Activated T-cell treated with anti-CD3 and anti-CD28 coated beads for 1 hour (primary cell): ENCODE measurements around the gene NISCH.

Source experiments
- DNase-seq: peaks from one replicate; pipeline ENCODE4 v3.0.0-alpha.2; 2020; ENCODE audit warnings: low read depth

Gene NISCH

DNA sequence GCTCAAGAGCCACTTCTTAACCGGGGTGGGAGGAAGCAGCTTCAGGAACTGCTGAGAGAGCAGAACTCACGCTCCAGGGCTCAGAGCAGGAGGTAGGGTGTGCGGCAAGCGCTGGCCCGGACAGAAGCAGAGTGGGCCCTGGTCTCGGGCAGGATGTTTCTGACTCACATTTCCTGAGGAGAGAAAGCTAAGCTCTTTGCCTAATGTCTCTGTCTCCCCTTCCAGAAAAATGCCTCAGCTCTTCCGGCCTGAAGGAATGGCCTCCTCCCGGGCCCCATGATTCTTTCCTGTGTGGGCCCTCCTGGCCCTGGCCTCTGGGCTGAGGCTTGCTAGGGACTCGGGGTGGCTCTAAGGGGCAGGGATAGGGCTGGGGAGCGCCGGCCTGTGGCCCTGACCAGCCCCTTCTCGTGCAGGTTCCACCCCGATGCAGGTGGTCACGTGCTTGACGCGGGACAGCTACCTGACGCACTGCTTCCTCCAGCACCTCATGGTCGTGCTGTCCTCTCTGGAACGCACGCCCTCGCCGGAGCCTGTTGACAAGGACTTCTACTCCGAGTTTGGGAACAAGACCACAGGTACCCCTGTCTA lies 35.6 kb downstream of the NISCH start:
- no peak for DNase-seq

DNA sequence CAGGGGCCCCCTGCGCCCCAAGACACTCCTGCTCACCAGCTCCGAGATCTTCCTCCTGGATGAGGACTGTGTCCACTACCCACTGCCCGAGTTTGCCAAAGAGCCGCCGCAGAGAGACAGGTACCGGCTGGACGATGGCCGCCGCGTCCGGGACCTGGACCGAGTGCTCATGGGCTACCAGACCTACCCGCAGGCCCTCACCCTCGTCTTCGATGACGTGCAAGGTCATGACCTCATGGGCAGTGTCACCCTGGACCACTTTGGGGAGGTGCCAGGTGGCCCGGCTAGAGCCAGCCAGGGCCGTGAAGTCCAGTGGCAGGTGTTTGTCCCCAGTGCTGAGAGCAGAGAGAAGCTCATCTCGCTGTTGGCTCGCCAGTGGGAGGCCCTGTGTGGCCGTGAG lies 36.7 kb downstream of the NISCH start:
- no peak for DNase-seq

DNA sequence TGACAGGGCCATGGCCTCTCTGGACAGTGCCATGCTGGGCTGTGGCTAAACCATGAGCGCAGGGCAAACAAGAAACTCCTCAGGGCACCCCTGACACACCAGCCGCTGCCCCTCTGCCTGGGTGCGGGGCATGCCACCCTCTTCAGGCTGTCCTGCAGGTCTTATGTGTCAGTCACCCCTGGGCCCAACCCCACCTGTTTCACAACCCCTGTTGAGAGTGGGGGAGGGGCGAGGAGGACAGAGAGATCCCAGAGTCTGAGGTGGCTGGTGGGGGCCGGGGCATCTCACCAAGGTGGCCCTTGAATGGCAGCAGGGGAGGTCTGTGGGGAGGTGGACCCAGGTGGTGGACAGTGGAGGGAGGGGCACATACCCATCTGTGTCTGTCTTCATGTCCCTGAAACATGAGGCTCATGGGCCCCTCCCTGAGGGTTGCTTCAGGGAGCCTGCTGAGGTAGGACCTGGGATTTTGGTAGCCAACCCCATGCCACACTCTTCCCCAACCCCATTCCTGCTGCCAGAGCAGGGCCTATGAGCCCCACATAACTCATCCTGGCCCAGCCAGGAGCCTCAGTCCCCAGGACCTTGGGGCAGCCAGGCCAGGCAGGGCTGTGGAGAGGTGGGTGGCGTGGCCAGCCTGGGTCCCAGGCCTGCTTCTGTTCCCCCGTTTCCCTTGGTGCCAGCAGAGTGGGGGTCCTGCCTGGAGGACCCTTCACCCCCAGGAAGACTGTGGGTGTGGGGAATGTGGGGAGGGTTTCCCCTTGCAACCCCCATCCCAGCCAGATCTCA lies 38.0 kb downstream of the NISCH start:
- DNase-seq = no peak

DNA sequence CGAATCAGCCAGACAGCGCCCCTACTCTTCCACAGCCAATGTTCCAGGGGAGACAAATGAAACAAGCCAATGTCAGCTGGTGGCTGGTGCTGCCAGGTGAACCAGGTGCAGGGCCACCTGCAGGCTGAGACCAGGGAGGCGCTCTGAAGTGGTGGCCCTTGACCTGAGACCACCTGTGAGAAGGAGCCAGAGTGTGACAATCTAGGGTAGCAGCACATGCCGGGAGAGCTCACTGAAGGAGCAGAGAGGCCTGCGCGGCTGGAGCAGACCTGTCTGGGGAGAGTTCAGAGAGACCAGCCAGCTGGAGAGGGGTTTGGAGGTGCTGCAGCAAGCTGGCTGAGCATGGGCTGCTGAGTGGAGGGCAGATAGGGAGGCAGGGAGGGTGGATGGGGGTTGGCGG lies 39.0 kb downstream of the NISCH start:
- no peak for DNase-seq

DNA sequence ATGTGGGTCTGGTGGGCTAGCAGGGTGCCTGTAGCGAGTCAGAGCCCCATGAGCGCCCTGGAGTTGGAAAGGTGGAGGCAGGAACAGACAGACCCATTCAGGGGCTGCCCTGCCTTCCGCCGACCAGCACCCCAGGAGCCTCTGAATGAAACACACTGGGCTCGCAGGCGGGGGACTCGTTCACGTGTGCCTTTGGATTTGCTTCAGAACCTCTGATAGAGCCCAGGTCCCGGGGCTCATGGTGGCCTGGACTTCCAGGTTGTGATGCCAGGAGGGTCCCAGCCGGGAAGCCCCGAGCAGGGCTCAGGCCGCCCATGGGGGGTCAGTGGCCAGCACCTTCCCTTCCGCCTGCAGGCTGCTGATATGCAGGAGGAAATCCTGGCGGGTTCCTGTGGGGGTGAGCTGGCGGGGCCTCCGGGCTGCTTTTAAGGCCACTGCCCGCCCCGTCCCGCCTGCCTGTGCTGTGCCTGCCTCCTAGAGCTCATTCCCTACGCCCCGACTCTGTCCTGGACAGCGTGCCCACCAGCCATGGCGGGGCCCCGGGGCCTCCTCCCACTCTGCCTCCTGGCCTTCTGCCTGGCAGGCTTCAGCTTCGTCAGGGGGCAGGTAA lies 39.6 kb downstream of the NISCH start, which contains the start of gene STAB1:
Gene STAB1, plus strand, starts transcription at position 453 of the 610 bp plus-strand sequence. Its CDS starts 76 bp downstream, at position 529.
- no peak for DNase-seq

DNA sequence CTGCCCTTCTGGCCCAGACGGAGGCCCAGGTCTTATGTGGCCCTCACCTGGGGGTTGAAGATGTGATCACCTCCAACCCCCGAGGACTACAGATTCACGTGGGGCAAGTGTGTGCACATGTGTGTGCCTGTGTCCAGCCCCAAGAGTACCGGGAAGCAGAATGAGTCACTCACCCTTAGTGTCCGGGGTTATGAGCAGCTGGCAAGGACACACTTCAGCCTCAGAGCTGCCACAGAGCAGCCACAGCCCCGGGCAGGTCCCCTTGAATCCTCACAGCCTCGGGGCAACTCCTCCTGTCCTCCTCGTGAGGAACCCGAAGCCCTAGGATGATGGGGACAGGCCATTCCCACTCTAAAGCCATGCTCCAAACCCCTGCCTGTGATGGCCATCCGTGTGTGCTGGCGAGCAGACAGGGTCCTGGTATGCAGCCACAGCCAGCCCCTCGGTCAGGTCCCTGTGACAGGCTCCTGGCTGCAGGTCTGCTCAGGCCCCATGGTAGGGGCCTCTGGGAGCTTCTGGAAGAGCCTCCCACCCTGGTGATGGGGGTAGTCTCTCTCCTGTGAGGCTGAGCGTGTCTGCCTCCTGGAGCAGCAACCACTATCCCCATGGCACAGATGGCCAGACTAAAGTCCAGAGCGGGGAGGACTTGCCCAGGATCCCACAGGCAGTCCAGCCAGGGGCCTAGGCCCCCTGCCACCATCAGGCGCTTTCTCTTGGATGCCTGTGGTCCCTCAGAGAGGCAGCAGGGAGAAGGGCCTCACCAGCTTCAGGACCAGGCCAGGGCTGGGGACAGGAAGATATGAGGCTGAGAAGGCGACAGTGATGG lies 40.6 kb downstream of the NISCH start:
- DNase-seq = no peak

DNA sequence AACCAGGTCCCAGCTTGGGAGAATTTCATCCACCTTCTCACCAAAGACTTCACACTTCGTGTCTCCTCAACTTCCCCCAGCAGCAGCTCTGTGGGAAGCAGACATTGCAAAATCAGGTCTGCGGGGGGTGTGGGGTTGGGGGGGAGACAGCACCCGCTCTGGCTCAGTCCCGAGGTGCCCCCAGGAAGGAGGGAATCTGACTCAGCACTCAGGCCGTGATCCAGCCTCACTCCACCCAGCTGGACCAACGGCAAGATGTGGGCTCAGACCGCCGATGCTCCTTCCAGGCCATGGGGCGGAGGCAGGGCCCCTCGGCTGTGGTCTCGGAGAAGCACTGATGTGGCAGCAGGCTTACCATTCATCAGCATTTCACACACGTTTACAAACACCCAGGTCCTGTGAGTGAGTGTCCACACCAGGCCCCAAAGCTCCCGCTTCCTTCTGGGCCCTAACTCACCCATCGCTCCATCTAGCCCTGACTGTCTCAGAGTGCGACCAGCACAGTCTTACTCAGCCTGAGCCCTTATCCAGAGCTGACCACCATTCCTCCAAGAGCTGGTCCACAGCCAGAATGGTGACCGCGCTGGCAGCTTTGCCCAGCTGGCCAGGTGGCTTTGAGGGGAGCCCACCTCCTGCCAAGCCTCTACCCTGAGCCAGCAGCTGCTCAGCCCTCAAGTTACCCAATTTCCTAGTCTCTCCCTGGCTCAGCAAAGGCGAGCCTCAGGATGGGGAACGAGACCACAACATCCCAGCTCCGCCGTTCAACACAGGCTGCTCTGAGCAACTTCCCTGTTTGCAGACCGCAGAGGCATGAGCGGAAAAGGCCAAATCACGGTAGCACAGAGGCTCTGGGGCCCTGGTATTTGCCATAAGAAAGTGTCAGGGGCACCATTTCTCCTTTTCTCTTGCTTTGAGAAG lies 43.0 kb downstream of the NISCH start:
- DNase-seq = no peak

DNA sequence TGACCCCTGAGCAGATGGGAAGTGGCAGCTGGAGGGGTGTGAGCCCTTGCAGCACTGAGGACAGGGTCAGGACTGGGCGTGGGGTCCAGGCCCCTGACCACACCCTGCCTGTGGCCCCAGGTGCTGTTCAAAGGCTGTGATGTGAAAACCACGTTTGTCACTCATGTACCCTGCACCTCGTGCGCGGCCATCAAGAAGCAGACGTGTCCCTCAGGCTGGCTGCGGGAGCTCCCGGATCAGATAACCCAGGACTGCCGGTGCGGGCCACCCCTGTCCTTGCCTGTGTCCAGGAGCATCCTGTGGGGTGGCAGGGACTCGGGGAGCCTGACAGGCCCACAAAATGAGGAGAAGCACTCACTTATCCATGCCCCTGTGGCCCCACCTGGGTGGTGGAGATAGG lies 45.6 kb downstream of the NISCH start:
- no peak for DNase-seq

DNA sequence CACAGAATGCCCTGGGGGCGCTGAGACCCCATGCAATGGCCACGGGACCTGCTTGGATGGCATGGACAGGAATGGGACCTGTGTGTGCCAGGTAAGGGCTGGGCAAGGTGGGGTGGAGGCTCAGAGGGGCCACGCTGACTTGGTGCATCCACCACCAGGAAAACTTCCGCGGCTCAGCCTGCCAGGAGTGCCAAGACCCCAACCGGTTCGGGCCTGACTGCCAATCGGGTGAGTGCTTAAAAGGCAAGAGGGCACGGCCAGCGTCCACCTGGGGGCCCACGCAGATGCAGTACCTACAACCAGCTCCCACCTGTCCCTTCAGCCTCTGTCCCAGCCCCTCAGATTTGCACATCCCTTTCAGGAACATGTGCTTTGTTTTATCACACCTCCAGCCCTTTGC lies 46.6 kb downstream of the NISCH start:
- DNase-seq = no peak

DNA sequence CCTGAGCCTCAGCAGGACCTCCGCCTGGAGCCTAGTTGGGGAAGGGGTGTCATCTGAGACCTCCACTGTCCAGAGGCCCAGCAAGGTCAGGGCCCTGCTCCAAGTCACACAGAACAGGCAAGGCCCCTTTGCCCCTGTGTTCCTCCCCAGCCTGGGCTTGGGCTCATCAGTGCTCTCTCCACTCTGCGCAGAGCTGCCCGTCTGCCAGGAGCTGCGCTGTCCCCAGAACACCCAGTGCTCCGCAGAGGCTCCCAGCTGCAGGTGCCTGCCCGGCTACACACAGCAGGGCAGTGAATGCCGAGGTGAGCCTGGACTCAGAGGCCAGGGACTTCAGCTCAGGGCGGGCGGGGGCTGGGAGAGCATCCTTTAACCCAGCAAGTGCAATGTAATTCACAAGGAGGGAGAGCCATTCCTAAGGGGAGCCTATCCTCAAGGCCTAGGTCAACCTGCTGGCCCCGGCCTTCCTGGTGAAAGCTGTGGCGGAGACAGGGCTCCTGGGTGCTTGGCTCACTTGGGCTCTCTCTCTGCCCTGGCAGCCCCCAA lies 47.5 kb downstream of the NISCH start:
- no peak for DNase-seq

DNA sequence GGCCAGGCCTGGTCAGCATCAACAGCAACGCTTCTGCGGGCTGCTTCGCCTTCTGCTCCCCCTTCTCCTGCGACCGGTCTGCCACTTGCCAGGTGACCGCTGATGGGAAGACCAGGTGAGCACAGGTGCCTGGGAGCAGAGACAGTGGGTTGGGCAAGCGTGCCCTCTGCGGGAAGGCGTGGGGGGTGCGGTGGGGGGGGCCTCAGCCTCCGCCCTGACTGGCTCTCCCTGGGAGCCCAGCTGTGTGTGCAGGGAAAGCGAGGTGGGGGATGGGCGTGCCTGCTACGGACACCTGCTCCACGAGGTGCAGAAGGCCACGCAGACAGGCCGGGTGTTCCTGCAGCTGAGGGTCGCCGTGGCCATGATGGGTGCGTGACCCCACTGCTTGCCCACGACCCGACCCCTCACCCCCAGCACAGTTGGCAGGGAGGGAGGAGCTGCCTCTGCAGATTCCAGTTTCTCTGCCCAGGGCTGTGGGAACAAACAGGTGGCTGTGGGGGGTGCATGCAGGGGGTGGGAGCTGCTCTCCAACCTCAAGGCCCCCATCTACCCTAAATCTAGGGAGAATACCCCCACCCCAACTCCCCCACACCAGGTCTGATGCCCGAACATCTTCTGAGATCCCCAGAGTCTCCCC lies 48.5 kb downstream of the NISCH start:
- DNase-seq = no peak

DNA sequence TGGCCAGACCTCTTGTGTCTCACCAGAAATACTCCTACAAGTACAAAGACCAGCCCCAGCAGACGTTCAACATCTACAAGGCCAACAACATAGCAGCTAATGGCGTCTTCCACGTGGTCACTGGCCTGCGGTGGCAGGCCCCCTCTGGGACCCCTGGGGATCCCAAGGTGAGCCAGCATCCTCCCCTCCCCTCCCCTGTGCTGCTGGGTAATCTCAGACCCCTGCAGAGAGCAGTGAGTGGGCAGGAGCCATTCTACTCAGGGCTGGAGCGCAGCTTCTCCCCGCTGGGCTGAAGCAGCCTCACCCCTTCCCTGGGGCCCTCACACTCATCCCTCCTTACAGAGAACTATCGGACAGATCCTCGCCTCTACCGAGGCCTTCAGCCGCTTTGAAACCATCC lies 49.6 kb downstream of the NISCH start:
- no peak for DNase-seq

DNA sequence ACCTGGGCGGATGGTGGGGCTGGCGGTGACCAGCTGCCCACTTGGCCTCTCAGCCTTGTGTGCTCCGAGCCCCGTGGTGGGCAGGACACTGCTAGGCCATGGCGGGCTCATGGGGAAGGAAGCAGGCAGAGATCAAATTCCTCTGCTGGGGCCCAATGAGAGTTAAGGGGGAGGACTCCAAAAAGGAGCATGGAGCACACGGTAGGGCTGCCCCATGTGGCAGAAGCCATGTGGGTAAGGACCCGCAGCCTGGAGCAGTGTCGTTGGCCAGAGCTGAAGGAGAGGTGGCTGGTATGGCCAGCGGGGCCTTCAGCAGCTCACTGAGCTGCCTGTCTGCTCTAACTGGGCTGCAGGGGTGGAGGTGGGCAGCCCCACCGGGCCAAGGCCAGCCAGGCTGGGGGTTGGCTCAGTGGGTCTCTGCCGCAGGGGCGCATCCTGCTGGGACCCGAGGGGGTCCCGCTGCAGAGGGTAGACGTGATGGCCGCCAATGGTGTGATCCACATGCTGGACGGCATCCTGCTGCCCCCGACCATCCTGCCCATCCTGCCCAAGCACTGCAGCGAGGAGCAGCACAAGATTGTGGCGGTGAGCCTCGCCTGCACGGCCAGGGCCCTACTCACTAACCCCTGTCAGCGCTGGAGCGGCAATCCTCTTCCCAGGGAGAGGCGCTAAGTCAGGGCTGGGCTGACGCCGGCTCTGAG lies 51.0 kb downstream of the NISCH start:
- no peak for DNase-seq

DNA sequence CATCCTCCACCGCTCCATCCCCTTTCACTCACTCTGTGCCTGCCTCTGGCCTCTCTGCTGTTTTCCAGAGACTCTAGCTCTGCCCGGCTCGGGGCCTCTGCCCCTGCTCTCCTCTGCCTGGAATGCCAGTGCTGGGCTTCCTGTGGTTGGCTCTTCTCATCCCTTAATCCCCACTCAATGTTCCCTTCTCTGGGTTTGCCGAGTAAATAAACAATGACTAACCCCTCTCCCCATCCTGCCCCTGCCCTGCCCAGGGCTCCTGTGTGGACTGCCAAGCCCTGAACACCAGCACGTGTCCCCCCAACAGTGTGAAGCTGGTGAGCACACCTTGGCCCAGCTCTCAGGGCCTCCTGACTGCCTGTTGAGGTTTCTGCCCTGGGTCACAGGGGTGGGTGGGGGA lies 52.0 kb downstream of the NISCH start:
- no peak for DNase-seq

DNA sequence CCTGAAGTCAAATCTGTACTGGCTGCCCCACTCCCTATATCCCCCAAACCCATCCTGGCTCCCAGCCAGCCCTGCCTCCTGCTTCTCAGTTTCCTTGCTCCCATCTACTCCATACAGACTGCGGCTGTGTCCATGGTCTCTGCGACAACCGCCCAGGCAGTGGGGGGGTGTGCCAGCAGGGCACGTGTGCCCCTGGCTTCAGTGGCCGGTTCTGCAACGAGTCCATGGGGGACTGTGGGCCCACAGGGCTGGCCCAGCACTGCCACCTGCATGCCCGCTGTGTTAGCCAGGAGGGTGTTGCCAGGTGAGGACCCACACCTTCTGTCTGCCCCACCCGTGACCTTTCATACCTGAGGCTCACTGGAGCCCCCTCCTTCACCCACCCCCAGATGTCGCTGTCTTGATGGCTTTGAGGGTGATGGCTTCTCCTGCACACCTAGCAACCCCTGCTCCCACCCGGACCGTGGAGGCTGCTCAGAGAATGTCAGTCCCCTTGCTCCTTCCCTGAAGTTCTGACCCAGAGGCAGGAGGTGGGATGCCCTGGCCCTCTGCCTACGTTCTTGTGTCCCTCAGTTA lies 54.4 kb downstream of the NISCH start:
- no peak for DNase-seq

DNA sequence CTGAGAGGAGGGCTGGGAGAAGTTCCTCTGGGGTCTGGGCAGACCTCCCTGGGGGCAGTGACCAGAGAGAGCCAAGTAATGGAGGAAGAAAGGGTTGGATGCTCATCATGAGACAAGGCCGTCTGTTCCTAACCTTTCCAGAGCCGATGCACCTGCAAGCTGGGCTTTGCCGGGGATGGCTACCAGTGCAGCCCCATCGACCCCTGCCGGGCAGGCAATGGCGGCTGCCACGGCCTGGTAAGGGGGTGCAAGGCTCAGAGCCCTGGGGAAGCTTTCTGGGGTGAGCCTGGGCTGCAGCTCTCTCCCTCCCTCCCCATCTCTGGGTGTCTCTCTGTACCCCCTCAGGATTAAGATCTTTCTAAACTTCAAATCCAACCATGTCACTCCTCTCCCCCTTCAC lies 56.1 kb downstream of the NISCH start:
- no peak for DNase-seq

DNA sequence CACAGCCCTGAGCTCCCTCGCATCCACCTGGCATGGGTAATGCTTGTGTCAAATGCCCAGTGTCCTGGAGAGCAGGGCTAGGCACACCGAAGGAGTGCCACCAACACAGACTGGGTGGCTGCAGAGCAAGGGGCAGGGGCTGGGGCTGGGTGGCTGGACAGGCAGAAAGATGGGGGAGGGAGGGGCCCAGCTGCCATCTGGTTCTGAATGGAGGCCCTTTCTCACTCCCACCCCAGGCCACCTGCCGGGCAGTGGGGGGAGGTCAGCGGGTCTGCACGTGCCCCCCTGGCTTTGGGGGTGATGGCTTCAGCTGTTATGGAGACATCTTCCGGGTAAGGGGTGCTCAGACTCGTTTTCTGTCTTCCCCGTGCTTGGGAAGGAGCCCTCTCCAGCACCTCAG lies 56.7 kb downstream of the NISCH start:
- no peak for DNase-seq

DNA sequence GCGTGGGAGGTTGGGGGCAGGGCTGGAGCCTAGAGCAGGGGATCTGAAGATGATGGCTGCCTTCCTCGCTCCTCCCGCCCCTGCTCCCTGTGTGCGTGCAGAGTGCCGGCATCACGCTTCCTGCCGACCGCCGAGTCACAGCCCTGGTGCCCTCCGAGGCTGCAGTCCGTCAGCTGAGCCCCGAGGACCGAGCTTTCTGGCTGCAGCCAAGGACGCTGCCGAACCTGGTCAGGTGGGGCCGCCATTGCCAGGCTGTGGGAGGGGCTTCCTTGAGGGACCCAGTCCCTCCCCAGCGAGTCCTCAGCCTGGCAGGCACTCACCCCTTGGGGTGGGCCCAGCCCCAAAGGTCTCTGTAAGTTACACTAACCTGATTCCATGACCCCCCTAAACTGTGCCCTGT lies 57.3 kb downstream of the NISCH start:
- DNase-seq = no peak

DNA sequence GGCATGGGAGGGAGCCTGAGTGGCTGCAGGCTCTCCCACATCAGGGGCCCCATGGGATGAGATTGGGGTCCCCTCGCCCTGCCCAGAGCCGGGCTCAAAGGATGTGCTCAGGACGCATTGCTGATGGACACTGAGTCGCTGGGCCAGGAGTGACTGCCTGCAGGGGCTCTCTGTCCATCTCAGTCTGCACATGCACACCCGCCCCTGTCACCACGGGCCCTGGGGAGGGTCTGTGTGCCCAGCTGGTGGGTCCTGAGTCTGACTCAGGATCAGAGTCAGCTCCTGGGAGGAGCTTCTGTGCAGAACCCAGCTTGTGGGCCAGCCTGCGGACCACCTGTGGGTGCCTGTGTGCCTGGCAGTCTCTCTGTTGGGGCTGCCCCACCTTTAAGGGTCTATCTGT lies 57.9 kb downstream of the NISCH start:
- no peak for DNase-seq

DNA sequence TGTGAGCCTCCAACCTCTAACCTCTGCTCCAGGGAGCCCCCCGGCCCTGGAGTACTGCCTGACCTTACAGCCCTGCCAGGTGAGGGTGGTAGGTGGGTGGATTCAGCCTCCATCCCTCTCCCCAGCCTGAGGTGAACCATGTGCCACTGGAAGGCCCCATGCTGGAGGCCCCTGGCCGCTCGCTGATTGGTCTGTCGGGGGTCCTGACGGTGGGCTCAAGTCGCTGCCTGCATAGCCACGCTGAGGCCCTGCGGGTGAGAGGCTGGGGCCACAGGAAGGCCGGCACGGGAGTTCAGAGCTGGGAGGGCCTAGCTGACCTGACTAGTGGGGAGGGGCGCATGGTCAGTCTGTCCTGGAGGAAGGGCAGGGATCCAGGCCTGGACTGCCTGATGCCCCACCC lies 59.2 kb downstream of the NISCH start:
- DNase-seq = no peak
